PC-3 (cell line): Measurements from ENCODE around the gene SIL1. TPM values are rescaled to one million over a fixed set of nuclear protein-coding genes. Genes with fewer than 3 reads are reported as not detected.

Experiments
- ATAC-seq: fragments of 200-7000 bp; cut with Tn5 transposase; 2 replicates; pipeline ENCODE4 v1.9.1; 2020; ENCODE audit warnings: mild to moderate bottlenecking, moderate library complexity
- BruUV-seq: library from RNA; stranded (reverse); fragments of 400-500 nt; replicated peaks from 2 replicates; lab custom pipeline; 2021; lab: Mats Ljungman, UMichigan
- CTCF ChIA-PET: fragments of 300-600 bp; sonication (Branson Sonifier 250); formaldehyde crosslinking; loops from one replicate; lab custom pipeline; 2022; ENCODE audit warnings: antibody characterized with exemption; lab: Charles Lee
- POLR2A ChIA-PET: fragments of 300-600 bp; sonication (Branson Sonifier 250); formaldehyde crosslinking; loops from one replicate; lab custom pipeline; 2022; ENCODE audit warnings: antibody characterized with exemption; ENCODE audit not compliant: unreplicated experiment; lab: Charles Lee
- DNase-seq: peaks from one replicate; pipeline ENCODE4 v3.0.0-alpha.2; 2015
- H2AFZ ChIP-seq: fragments of 300-600 bp; sonication (generic); 2 replicates; pipeline ENCODE4 v1.6.0; 2016; ENCODE audit warnings: antibody characterized with exemption, low read length
- H3F3A ChIP-seq: fragments of 300-600 bp; sonication (generic); one replicate; pipeline ENCODE4 v1.6.0; 2017; ENCODE audit warnings: antibody characterized with exemption, low read length, control low read depth, mild to moderate bottlenecking; ENCODE audit not compliant: unreplicated experiment
- H3K27ac ChIP-seq: fragments of 300-600 bp; sonication (generic); 2 replicates; pipeline ENCODE4 v1.5.1; 2016; ENCODE audit warnings: mild to moderate bottlenecking, low read length
- H3K27me3 ChIP-seq: fragments of 300-600 bp; sonication (generic); 2 replicates; pipeline ENCODE4 v1.6.1; 2016; ENCODE audit warnings: low read length, mixed read lengths
- H3K36me3 ChIP-seq: fragments of 300-600 bp; sonication (generic); 2 replicates; pipeline ENCODE4 v1.6.1; 2016; ENCODE audit warnings: low read depth, mixed run types, low read length, mixed read lengths
- H3K4me1 ChIP-seq: fragments of 300-600 bp; sonication (generic); 2 replicates; pipeline ENCODE4 v1.5.1; 2016; ENCODE audit warnings: low read length; ENCODE audit not compliant: insufficient read depth
- H3K4me2 ChIP-seq: fragments of 300-600 bp; sonication (generic); 2 replicates; pipeline ENCODE4 v1.6.0; 2016; ENCODE audit warnings: low read length
- H3K4me3 ChIP-seq: fragments of 300-600 bp; sonication (generic); 2 replicates; pipeline ENCODE4 v1.5.1; 2016; ENCODE audit warnings: mild to moderate bottlenecking, low read length, mixed read lengths
- H3K79me2 ChIP-seq: fragments of 300-600 bp; sonication (generic); 2 replicates; pipeline ENCODE4 v1.6.1; 2017; ENCODE audit warnings: low read length, mixed read lengths
- H3K9ac ChIP-seq: fragments of 300-600 bp; sonication (generic); 2 replicates; pipeline ENCODE4 v1.6.0; 2016; ENCODE audit warnings: mild to moderate bottlenecking, low read length
- H3K9me2 ChIP-seq: fragments of 300-600 bp; sonication (generic); replicated peaks from 2 replicates; pipeline ENCODE4 v1.6.1; 2016; ENCODE audit warnings: mixed run types, low read length, mixed read lengths
- H3K9me3 ChIP-seq: fragments of 300-600 bp; sonication (generic); 2 replicates; pipeline ENCODE4 v1.6.1; 2016; ENCODE audit warnings: low read length, mixed read lengths
- H4K20me1 ChIP-seq: fragments of 300-600 bp; sonication (generic); 2 replicates; pipeline ENCODE4 v1.6.1; 2016; ENCODE audit warnings: low read length, mixed read lengths
- EZH2 ChIP-seq: fragments of 300-600 bp; sonication (generic); IDR thresholded peaks from one replicate; pipeline ENCODE4 v1.6.1; 2017; ENCODE audit warnings: antibody characterized with exemption, mild to moderate bottlenecking, low read length; ENCODE audit not compliant: unreplicated experiment
- EZH2phosphoT487 ChIP-seq: fragments of 300-600 bp; sonication (generic); IDR thresholded peaks from 2 replicates; pipeline ENCODE4 v1.6.1; 2018; ENCODE audit warnings: mild to moderate bottlenecking, antibody characterized with exemption, low read length, borderline replicate concordance
- intact Hi-C: fragments of 100-400 bp; cut with micrococcal nuclease; formaldehyde crosslinking; loops from 2 replicates; pipeline ENCODE4 v1.9.0; 2023
- total RNA-seq: library from RNA; depleted of rRNA; stranded (reverse); fragments of >200 nt; gene quantifications from 2 replicates; pipeline ENCODE4 v1.2.3, GENCODE V29; 2014
- TF ChIP-seq, protein P1 (sequence below): fragments of 300-600 bp; sonication (generic); conservative IDR thresholded peaks from 2 replicates; pipeline ENCODE4 v1.5.1; 2017; ENCODE audit warnings: antibody characterized with exemption, low read depth, mild to moderate bottlenecking, low read length

SIL1 gene
- total RNA-seq, 1 experiment from 2014 or later, result 7.9 TPM

DNA sequence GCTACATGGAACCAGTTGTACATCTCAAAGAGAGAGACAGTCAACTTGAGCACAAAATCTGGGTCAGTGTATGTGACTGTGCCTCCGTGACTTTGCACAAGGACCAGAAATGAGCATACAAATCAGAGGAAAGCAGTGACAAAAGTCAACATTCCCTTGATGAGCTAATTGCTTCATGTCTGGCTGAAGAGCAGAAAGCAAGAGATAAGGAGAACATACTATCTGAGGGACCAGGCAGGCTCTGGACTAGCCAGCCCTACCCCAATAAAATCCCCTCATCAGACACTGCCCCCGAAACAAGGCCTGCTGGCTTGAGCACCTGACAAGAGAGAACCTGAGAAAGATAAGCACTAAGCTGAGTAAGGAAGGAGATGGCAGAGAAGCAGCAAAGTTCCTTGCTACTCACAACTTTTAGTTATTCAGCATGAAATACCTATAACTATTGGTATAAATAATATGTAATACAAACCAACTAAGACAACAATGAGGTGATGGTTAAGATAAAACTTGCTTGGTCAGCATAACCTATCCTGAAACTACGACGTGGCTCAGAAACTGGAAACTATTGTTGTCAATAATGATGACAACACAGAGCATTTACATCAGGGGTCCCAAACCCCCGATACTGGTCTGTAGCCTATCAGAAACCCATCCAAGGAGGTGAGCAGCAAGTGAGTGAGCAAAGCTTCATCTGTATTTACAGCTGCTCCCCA, 9.5 kb downstream of the SIL1 start:
- no peak for DNase-seq
- no peaks in the 10 kb centered on the region for H3K27me3 ChIP-seq
- H3K4me2 ChIP-seq, result no peak overlapping the region
- H3K27ac ChIP-seq, result no peak overlapping the region
- ChIA-PET POLR2A (no interaction called here), CTCF (no interaction called here)
- no TSS peak for BruUV-seq
- H2AFZ ChIP-seq, result no peak overlapping the region
- H3K9me2 ChIP-seq, result no peaks in the 10 kb centered on the region
- ATAC-seq, result no peak
- H3F3A ChIP-seq, result no peaks in the 10 kb centered on the region
- no peaks in the 10 kb centered on the region for H3K79me2 ChIP-seq
- H3K9me3 ChIP-seq, result no peaks in the 10 kb centered on the region
- H4K20me1 ChIP-seq, result no peaks in the 10 kb centered on the region
- TF ChIP-seq EZH2 (no peak), EZH2phosphoT487 (no peak)
- TF ChIP-seq, protein P1, sequence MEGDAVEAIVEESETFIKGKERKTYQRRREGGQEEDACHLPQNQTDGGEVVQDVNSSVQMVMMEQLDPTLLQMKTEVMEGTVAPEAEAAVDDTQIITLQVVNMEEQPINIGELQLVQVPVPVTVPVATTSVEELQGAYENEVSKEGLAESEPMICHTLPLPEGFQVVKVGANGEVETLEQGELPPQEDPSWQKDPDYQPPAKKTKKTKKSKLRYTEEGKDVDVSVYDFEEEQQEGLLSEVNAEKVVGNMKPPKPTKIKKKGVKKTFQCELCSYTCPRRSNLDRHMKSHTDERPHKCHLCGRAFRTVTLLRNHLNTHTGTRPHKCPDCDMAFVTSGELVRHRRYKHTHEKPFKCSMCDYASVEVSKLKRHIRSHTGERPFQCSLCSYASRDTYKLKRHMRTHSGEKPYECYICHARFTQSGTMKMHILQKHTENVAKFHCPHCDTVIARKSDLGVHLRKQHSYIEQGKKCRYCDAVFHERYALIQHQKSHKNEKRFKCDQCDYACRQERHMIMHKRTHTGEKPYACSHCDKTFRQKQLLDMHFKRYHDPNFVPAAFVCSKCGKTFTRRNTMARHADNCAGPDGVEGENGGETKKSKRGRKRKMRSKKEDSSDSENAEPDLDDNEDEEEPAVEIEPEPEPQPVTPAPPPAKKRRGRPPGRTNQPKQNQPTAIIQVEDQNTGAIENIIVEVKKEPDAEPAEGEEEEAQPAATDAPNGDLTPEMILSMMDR, result no peak
- H3K36me3 ChIP-seq, result no peaks in the 10 kb centered on the region
- H3K9ac ChIP-seq, result no peak overlapping the region
- no peaks in the 10 kb centered on the region for H3K4me1 ChIP-seq
- H3K4me3 ChIP-seq, result no peak overlapping the region
- intact Hi-C loops, result no loop called here

DNA sequence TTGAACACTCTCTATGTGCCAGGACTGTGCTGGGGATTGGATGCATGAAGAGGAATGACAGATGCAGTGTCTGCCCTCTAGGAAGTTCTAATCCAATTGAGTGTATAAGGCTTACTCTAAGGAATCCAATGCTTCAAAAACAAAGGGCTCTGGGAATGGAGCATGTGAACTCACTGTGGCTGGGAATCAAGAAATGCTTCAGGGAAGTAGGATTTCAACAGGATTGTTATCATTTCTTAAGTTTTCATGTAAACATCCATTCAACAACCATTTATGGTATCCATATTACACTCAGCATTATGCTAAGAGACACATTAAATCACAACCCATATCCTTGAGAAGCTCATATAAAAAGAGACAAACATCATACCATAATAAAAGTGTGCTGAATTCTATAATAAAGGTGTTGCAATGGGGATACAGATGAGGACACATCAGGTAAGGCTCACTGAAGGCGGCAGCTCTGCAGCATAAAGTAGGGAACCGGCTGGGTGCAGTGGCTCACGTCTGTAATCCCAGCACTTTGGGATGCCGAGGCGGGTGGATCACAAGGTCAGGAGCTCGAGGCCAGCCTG, 11.3 kb downstream of the SIL1 start:
- H4K20me1 ChIP-seq, result no peaks in the 10 kb centered on the region
- H3K9ac ChIP-seq, result no peak overlapping the region
- no peaks in the 10 kb centered on the region for H3K9me3 ChIP-seq
- ATAC-seq (no peak), DNase-seq (no peak)
- no peaks in the 10 kb centered on the region for H3K36me3 ChIP-seq
- POLR2A ChIA-PET, result no interaction called here
- H3K4me1 ChIP-seq, result no peaks in the 10 kb centered on the region; the same call in 1 of the 2 replicates
- H3K4me3 ChIP-seq, result no peak overlapping the region
- H3K27me3 ChIP-seq, result no peaks in the 10 kb centered on the region
- TF ChIP-seq EZH2phosphoT487 (no peak), EZH2 (no peak)
- TF ChIP-seq, protein P1, result no peak
- no peak overlapping the region for H3K4me2 ChIP-seq
- H3K79me2 ChIP-seq, result no peaks in the 10 kb centered on the region
- H3K9me2 ChIP-seq, result no peaks in the 10 kb centered on the region
- no TSS peak for BruUV-seq
- H3K27ac ChIP-seq, result no peak overlapping the region
- CTCF ChIA-PET, result no interaction called here
- no peaks in the 10 kb centered on the region for H3F3A ChIP-seq
- H2AFZ ChIP-seq, result no peak overlapping the region
- intact Hi-C loops, result no loop called here

DNA sequence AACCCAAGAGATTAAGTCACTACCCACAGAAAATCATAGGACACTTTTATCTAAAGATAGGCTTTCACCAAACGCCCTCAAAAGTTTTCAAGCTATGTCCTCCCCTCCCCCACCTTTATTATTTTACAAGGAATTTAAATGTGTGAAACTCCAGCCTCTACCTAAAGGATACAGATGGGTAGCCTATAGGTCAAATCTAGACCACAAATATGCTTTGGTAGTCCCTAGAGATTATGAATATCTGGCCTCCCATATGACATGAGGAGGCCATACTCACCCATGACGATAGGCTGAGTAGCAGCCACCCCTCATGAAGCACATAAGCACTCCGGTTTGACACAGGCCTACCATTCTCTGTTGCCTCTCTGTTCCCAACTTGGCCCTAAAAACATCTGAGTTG, 11.9 kb downstream of the SIL1 start:
- no peak for DNase-seq
- Histone ChIP-seq H3K36me3 (no peaks in the 10 kb centered on the region), H3K4me2 (no peak overlapping the region), H3F3A (no peaks in the 10 kb centered on the region), H3K79me2 (no peaks in the 10 kb centered on the region), H3K9ac (no peak overlapping the region), H3K4me3 (no peak overlapping the region), H4K20me1 (no peaks in the 10 kb centered on the region), H3K27me3 (no peaks in the 10 kb centered on the region), H3K4me1 (no peaks in the 10 kb centered on the region; the same call in 1 of the 2 replicates), H3K9me3 (no peaks in the 10 kb centered on the region), H3K9me2 (no peaks in the 10 kb centered on the region), H2AFZ (no peak overlapping the region), H3K27ac (no peak overlapping the region)
- CTCF ChIA-PET, result no interaction called here
- POLR2A ChIA-PET, result no interaction called here
- BruUV-seq, result no TSS peak
- TF ChIP-seq EZH2phosphoT487 (no peak), EZH2 (no peak)
- TF ChIP-seq, protein P1, result no peak
- no peak for ATAC-seq
- intact Hi-C loops, result no loop called here
